HepG2 (cell line): ENCODE data around the gene RAC2. TPM values are rescaled to one million over a fixed set of nuclear protein-coding genes. Genes with fewer than 3 reads are reported as not detected.

Experiments used
- ATAC-seq: fragments of 200-7000 bp; cut with Tn5 transposase; 3 replicates; pipeline ENCODE4 v1.9.1; 2020; ENCODE audit warnings: mild to moderate bottlenecking, moderate library complexity
- BruUV-seq: library from RNA; stranded (reverse); fragments of 400-500 nt; replicated peaks from 2 replicates; lab custom pipeline; 2021; lab: Mats Ljungman, UMichigan
- CTCF ChIA-PET: fragments of 300-600 bp; formaldehyde crosslinking; extraction: SDS; loops from one replicate; lab custom pipeline; 2021; ENCODE audit warnings: low total read pairs, inconsistent platforms, low intra/inter-chr PET ratio; lab: Yijun Ruan, JAX
- POLR2A ChIA-PET: fragments of 350-600 bp; sonication (Branson Sonifier 250); formaldehyde crosslinking; loops from one replicate; lab custom pipeline; 2020; ENCODE audit warnings: antibody characterized with exemption, inconsistent platforms; lab: Yijun Ruan, JAX
- DNase-seq: peaks from one replicate; pipeline ENCODE4 v3.0.0-alpha.2; 2015; ENCODE audit warnings: low spot score
- FAIRE-seq: peaks from 3 replicates; lab custom pipeline; 2011; peaks lifted over from hg19 to GRCh38; lab: Jason Lieb, UNC
- H2AFZ ChIP-seq: one replicate; pipeline ENCODE4 v1.6.1; 2011; ENCODE audit warnings: low read length, inconsistent platforms
- H3K27ac ChIP-seq: fragments of 300-600 bp; 3 replicates; pipeline ENCODE4 v1.8.0; 2011; ENCODE audit warnings: mixed run types, mild to moderate bottlenecking, mixed read lengths, low read length, inconsistent platforms; ENCODE audit not compliant: insufficient read depth; ENCODE audit errors: extremely low read length
- H3K27me3 ChIP-seq, 2 experiments: fragments of 200-600 bp in 1 of 2; 2 replicates in 1 of 2; 3 replicates in 1 of 2; pipeline versions ENCODE4 v1.6.0 to v1.8.0; 2011; ENCODE audit warnings: low read length in 2 of 2, mild to moderate bottlenecking in 2 of 2, moderate library complexity in 2 of 2, inconsistent platforms in 1 of 2; ENCODE audit not compliant: insufficient read depth in 2 of 2, control insufficient read depth in 1 of 2
- H3K36me3 ChIP-seq, 2 experiments: fragments of 200-600 bp in 1 of 2; replicated peaks in 1 of 2; 2 replicates in 1 of 2; 3 replicates in 1 of 2; pipeline versions ENCODE4 v1.5.1 to v1.8.0; 2011; ENCODE audit warnings: low read length in 2 of 2, inconsistent platforms in 1 of 2; ENCODE audit not compliant: insufficient read depth in 2 of 2, control insufficient read depth in 1 of 2
- H3K4me1 ChIP-seq: 2 replicates; pipeline ENCODE4 v1.5.1; 2012; ENCODE audit warnings: low read length, inconsistent platforms; ENCODE audit not compliant: insufficient read depth
- H3K4me2 ChIP-seq: 2 replicates; pipeline ENCODE4 v1.6.0; 2011; ENCODE audit warnings: low read depth, low read length, inconsistent platforms
- H3K4me3 ChIP-seq, 3 experiments: fragments of 200-600 bp in 1 of 3; sonication (generic), shearing (Covaris generic) in 1 of 3; replicated peaks in 1 of 3; 2 replicates each; pipeline ENCODE4 v1.5.1; 2011 to 2016; ENCODE audit warnings: low read length in 3 of 3, inconsistent platforms in 2 of 3, low read depth in 2 of 3, mild to moderate bottlenecking in 2 of 3, control low read depth in 1 of 3, mixed read lengths in 1 of 3; ENCODE audit not compliant: insufficient read depth in 1 of 3
- H3K79me2 ChIP-seq: one replicate; pipeline ENCODE4 v1.6.1; 2011; ENCODE audit warnings: low read length, inconsistent platforms; ENCODE audit not compliant: insufficient read depth
- H3K9ac ChIP-seq: 2 replicates; pipeline ENCODE4 v1.6.0; 2011; ENCODE audit warnings: mild to moderate bottlenecking, low read depth, low read length, inconsistent platforms; ENCODE audit not compliant: insufficient read depth
- H3K9me3 ChIP-seq: 2 replicates; pipeline ENCODE4 v1.5.1; 2012; ENCODE audit warnings: mild to moderate bottlenecking, low read length
- H4K20me1 ChIP-seq: 2 replicates; pipeline ENCODE4 v1.6.0; 2011; ENCODE audit warnings: inconsistent platforms, mild to moderate bottlenecking, low read length, moderate library complexity; ENCODE audit not compliant: insufficient read depth
- ARHGAP35 ChIP-seq: sonication (generic); formaldehyde crosslinking; IDR thresholded peaks from 2 replicates; pipeline ENCODE4 v1.9.0; 2022; ENCODE audit warnings: mild to moderate bottlenecking, inconsistent platforms, moderate library complexity, missing genetic modification reagents, borderline replicate concordance
- BCLAF1 ChIP-seq: fragments of 450-650 bp; IDR thresholded peaks from 2 replicates; pipeline ENCODE4 v1.6.1; 2017; ENCODE audit warnings: mild to moderate bottlenecking
- HMG20A ChIP-seq: IDR thresholded peaks from 2 replicates; pipeline ENCODE4 v1.6.1; 2016; ENCODE audit warnings: borderline replicate concordance
- IRF2 ChIP-seq: IDR thresholded peaks from 2 replicates; pipeline ENCODE4 v1.6.1; 2018; ENCODE audit warnings: missing genetic modification reagents, missing compliant biosample characterization
- IRF9 ChIP-seq: sonication (generic); formaldehyde crosslinking; IDR thresholded peaks from 2 replicates; pipeline ENCODE4 v1.8.0; 2022; ENCODE audit warnings: missing genetic modification reagents, mild to moderate bottlenecking, borderline replicate concordance
- ISX ChIP-seq: sonication (generic); formaldehyde crosslinking; conservative IDR thresholded peaks from 2 replicates; pipeline ENCODE4 v1.5.0; 2020; ENCODE audit warnings: missing genetic modification reagents
- MLLT10 ChIP-seq: sonication (generic); formaldehyde crosslinking; IDR thresholded peaks from 2 replicates; pipeline ENCODE4 v1.4.0; 2020; ENCODE audit warnings: missing genetic modification reagents
- MYPOP ChIP-seq: sonication (generic); formaldehyde crosslinking; IDR thresholded peaks from 2 replicates; pipeline ENCODE4 v1.8.1; 2023; ENCODE audit warnings: mild to moderate bottlenecking, moderate library complexity, missing genetic modification reagents
- NFKBIZ ChIP-seq: IDR thresholded peaks from 2 replicates; pipeline ENCODE4 v1.6.1; 2018; ENCODE audit warnings: missing genetic modification reagents, missing compliant biosample characterization
- PHF5A ChIP-seq: IDR thresholded peaks from one replicate; pipeline ENCODE4 v1.6.1; 2018; ENCODE audit warnings: low read depth, missing genetic modification reagents; ENCODE audit not compliant: unreplicated experiment
- PTBP1 ChIP-seq: fragments of 200-400 bp; formaldehyde crosslinking; IDR thresholded peaks from 2 replicates; pipeline ENCODE4 v1.6.1; 2018; ENCODE audit warnings: low read length, low read depth; ENCODE audit not compliant: poor library complexity, severe bottlenecking
- SIX4 ChIP-seq: sonication (generic); formaldehyde crosslinking; IDR thresholded peaks from 2 replicates; pipeline ENCODE4 v1.4.0; 2020; ENCODE audit warnings: missing genetic modification reagents
- TARDBP ChIP-seq: sonication (generic); formaldehyde crosslinking; IDR thresholded peaks from 2 replicates; pipeline ENCODE4 v1.8.0; 2022; ENCODE audit warnings: mild to moderate bottlenecking, missing genetic modification reagents
- ZC3H4 ChIP-seq: sonication (generic); formaldehyde crosslinking; IDR thresholded peaks from 2 replicates; pipeline ENCODE4 v1.4.0; 2020; ENCODE audit warnings: missing genetic modification reagents, borderline replicate concordance
- ZFAT ChIP-seq: sonication (generic); formaldehyde crosslinking; conservative IDR thresholded peaks from 2 replicates; pipeline ENCODE4 v1.8.1; 2023; ENCODE audit warnings: missing genetic modification reagents, inconsistent platforms
- ZNF121 ChIP-seq: sonication (generic); formaldehyde crosslinking; IDR thresholded peaks from 2 replicates; pipeline ENCODE4 v1.5.0; 2020; ENCODE audit warnings: mild to moderate bottlenecking, missing genetic modification reagents
- ZNF17 ChIP-seq: sonication (generic); formaldehyde crosslinking; IDR thresholded peaks from 2 replicates; pipeline ENCODE4 v1.5.0; 2020; ENCODE audit warnings: mild to moderate bottlenecking, missing genetic modification reagents
- ZNF331 ChIP-seq: sonication (generic); formaldehyde crosslinking; IDR thresholded peaks from 2 replicates; pipeline ENCODE4 v1.4.0; 2020; ENCODE audit warnings: missing genetic modification reagents
- ZNF44 ChIP-seq: sonication (generic); formaldehyde crosslinking; IDR thresholded peaks from 2 replicates; pipeline ENCODE4 v1.5.1; 2020; ENCODE audit warnings: mild to moderate bottlenecking, missing genetic modification reagents
- WGBS: methylation state at CpG from one replicate; pipeline ENCODE4 v1.1.6; 2017; ENCODE audit warnings: low lambda C conversion rate; 5-methylcytosine and 5-hydroxymethylcytosine counted together
- in situ Hi-C: cut with HindIII; loops from 2 replicates; pipeline ENCODE4 v1.10.0; 2017; ENCODE audit warnings: low pct_unique_long_range_greater_than_20kb; ENCODE audit not compliant: extremely low pct_ligation_motif_present
- intact Hi-C: fragments of 100-400 bp; cut with micrococcal nuclease; formaldehyde crosslinking; loops from one replicate; pipeline ENCODE4 v1.10.0; 2022; ENCODE audit not compliant: unreplicated experiment
- polyA plus RNA-seq, 8 experiments: library from polyadenylated mRNA; depleted of rRNA in 3 of 8; stranded (reverse) in 7 of 8; unstranded in 1 of 8; fragments of >200 nt; fragmentation: Illumina TruSeq in 4 of 8; extraction: Trizol in 4 of 8; gene quantifications; 2 replicates each; pipeline versions ENCODE4 v1.2.1 to v1.2.3, GENCODE V29; 2011 to 2016; ENCODE audit warnings: low read depth in 4 of 8, missing spikeins in 1 of 8, mixed read lengths in 1 of 8; ENCODE audit not compliant: insufficient read depth in 1 of 8
- total RNA-seq, 5 experiments: library from RNA; depleted of rRNA; stranded (reverse); fragments of >200 nt; fragmentation: Illumina TruSeq; extraction: Trizol; gene quantifications; 2 replicates each; pipeline ENCODE4 v1.2.3, GENCODE V29; 2016; ENCODE audit warnings: low read depth in 1 of 5

Gene RAC2
- total and polyA plus RNA-seq, 2 of the 13 experiments (the other 11 are each of a cell fraction or from before 2014, with no cell fraction given) = 0.73 TPM; not detected in 1

GRCh38 chr22:37184380-37184755, 59.7 kb downstream of the RAC2 start:
- peaks cover 26% of the 10 kb centered on the region for H3K4me1 ChIP-seq
- H3K4me2 ChIP-seq = no peak overlapping the region
- BruUV-seq = no TSS peak
- no peaks in the 10 kb centered on the region for H3K9me3 ChIP-seq
- no peak overlapping the region for H2AFZ ChIP-seq
- TF ChIP-seq BCLAF1 (no peak), ZNF331 (CRISPR knock-in tag) (no peak), ZFAT (CRISPR knock-in tag) (no peak), ZC3H4 (CRISPR knock-in tag) (no peak), PHF5A (CRISPR knock-in tag) (no peak), HMG20A (CRISPR knock-in tag) (no peak), MLLT10 (CRISPR knock-in tag) (no peak), ZNF17 (CRISPR knock-in tag) (no peak), ISX (no peak), TARDBP (no peak), ARHGAP35 (CRISPR knock-in tag) (no peak), NFKBIZ (CRISPR knock-in tag) (no peak), IRF9 (CRISPR knock-in tag) (no peak), IRF2 (CRISPR knock-in tag) (no peak), ZNF44 (CRISPR knock-in tag) (no peak), SIX4 (no peak), ZNF121 (no peak), PTBP1 (no peak), MYPOP (no peak)
- ATAC-seq (no peak), FAIRE-seq (no peak), DNase-seq (no peak)
- H3K27me3 ChIP-seq = no peaks in the 10 kb centered on the region
- ChIA-PET POLR2A (no interaction called here), CTCF (no interaction called here)
- in situ Hi-C loops = no loop called here
- H3K27ac ChIP-seq = no peak overlapping the region
- intact Hi-C loops = no loop called here
- no peak overlapping the region for H3K4me3 ChIP-seq
- H3K9ac ChIP-seq = no peak overlapping the region
- H4K20me1 ChIP-seq = no peaks in the 10 kb centered on the region
- 60% methylated on average over 7 of the region's 12 CpGs for WGBS
- H3K79me2 ChIP-seq = no peaks in the 10 kb centered on the region
- H3K36me3 ChIP-seq = no peaks in the 10 kb centered on the region
